ENCODE data around the gene RACGAP1. TPM values are rescaled to one million over a fixed set of nuclear protein-coding genes. Genes with fewer than 3 reads are reported as not detected.
"Not testable (repeated sequence)": the region's sequence is repeated elsewhere in the genome, so short reads cannot be mapped to it uniquely, and the experiment has no call there.

RACGAP1 gene
- total RNA-seq, 2 experiments from 2014 or later: 145 to 152 TPM

- Mint-ChIP-seq H3K27ac (no peak overlapping the region), H3K36me3 (no peaks in the 10 kb centered on the region), H3K9me3 (no peaks in the 10 kb centered on the region), H3K27me3 (peaks cover under 1% of the 10 kb centered on the region), H3K4me1 (ENCODE audit: low read depth) (peaks cover 21% of the 10 kb centered on the region), H3K4me3 (no peak overlapping the region)
- ChIA-PET CTCF (interaction anchor here (0.6 to 11.0 kb wide), 6 partner anchors 9 to 88 kb away, joined by 3 to 197 read pairs (median 13); no protein-coding TSS in a partner anchor), POLR2A (no interaction called here)
- no peak for DNase-seq
- intact Hi-C loops (cut with micrococcal nuclease): no loop called here
These were observed 16.0 kb upstream of the RACGAP1 start for GRCh38 chr12:50041062-50041860.

DNA sequence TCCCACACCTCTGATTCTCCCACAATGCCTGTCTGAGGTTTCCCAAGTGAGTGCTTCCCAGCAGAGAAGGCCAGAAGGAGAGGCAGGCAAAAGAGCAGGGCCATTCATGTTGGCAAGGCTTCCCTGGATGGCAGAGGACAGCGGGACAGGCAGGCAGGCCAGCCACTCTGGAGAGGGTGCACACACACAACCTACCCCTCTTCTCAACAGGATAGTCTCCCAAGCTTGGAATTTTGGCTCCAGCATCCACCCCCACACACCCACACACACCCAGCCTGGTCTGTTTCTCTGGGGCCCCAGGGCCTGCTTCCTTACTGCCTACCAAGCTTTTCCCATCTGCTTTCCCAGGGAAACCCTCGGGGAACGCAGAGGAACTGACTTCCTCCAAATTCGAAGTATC, 15.4 kb upstream of the RACGAP1 start:
- Mint-ChIP-seq H3K4me1 (ENCODE audit: low read depth) (peaks cover 21% of the 10 kb centered on the region), H3K27me3 (peaks cover 2% of the 10 kb centered on the region), H3K4me3 (no peak overlapping the region), H3K9me3 (no peaks in the 10 kb centered on the region), H3K27ac (no peak overlapping the region), H3K36me3 (no peaks in the 10 kb centered on the region)
- POLR2A ChIA-PET: no interaction called here
- no peak for DNase-seq
- intact Hi-C loops (cut with micrococcal nuclease): no loop called here
- CTCF ChIA-PET: interaction anchor here (0.6 to 11.0 kb wide), 13 partner anchors 9 to 174 kb away, joined by 3 to 197 read pairs (median 11); no protein-coding TSS in a partner anchor

DNA sequence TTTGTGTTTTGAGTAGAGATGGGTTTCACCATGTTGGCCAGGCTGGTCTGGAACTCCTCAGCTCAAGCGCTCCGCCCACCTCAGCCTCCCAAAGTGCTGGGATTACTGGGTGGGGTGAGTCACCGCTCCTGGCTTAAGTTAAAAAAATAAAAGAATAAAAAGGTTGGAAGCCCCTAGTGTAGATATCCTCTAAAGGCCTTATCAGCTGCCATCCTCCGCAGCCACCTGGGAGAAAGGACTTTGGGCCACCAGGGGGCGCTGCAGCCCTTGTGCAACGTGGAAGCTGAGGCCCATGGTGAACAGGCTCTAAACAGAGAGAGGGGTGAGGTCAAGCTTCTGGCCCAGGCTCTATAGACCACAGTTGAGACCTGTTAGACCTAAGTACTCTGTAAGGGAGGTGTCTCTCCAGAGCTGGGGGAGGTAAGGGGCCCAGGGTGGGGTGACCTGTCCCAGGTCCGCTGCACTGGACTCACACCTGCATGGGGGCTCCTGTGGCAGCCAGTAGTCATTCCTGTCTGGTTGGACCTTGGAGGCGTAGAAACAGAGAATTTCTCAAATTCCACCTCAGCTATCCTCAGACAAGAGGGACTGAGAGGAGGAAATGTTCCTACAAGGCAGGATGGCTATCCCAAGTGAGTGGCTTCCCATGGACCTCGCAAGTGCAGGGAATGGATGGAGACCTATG, 14.0 kb upstream of the RACGAP1 start:
- H3K27ac Mint-ChIP-seq: no peak overlapping the region
- CTCF ChIA-PET: interaction anchor here (0.6 to 11.0 kb wide), 36 partner anchors 9 to 172 kb away, joined by 3 to 197 read pairs (median 6); partner anchors contain the start of genes ASIC1, CERS5, COX14 and GPD1
- POLR2A ChIA-PET: interaction anchor here (0.6 to 1.5 kb wide), 3 partner anchors 14 to 72 kb away, joined by 3 to 4 read pairs (median 3); partner anchors contain the start of gene RACGAP1
- H3K4me3 Mint-ChIP-seq: no peak overlapping the region
- H3K4me1 Mint-ChIP-seq (ENCODE audit: low read depth): peaks cover 21% of the 10 kb centered on the region
- intact Hi-C loops (cut with micrococcal nuclease): loop anchor here (1.0 kb wide), 2 partner anchors 17 to 31 kb away; no protein-coding TSS in a partner anchor
- no peaks in the 10 kb centered on the region for H3K36me3 Mint-ChIP-seq
- peaks cover 2% of the 10 kb centered on the region for H3K27me3 Mint-ChIP-seq
- peak; percentile 91 for DNase-seq
- H3K9me3 Mint-ChIP-seq: no peaks in the 10 kb centered on the region

GRCh38 chr12:50038336-50038735, 13.0 kb upstream of the RACGAP1 start:
- H3K27me3 Mint-ChIP-seq: peaks cover 2% of the 10 kb centered on the region
- POLR2A ChIA-PET: interaction anchor here (0.6 to 1.0 kb wide), 2 partner anchors 18 kb away, joined by 3 to 4 read pairs; no protein-coding TSS in a partner anchor

GRCh38 chr12:50032854-50033581, 7.7 kb upstream of the RACGAP1 start:
- Mint-ChIP-seq H3K36me3 (no peaks in the 10 kb centered on the region), H3K4me1 (ENCODE audit: low read depth) (no peaks in the 10 kb centered on the region), H3K27ac (no peak overlapping the region), H3K4me3 (no peak overlapping the region), H3K9me3 (no peaks in the 10 kb centered on the region), H3K27me3 (peaks cover 11% of the 10 kb centered on the region)
- POLR2A ChIA-PET: no interaction called here
- intact Hi-C loops (cut with micrococcal nuclease): no loop called here
- CTCF ChIA-PET: interaction anchor here (2.0 to 2.9 kb wide), 2 partner anchors 37 to 66 kb away, joined by 7 to 11 read pairs; no protein-coding TSS in a partner anchor
- no peak for DNase-seq

More at GRCh38 chr12:50038336-50038735, 13.0 kb upstream of the RACGAP1 start:
- no peak overlapping the region for H3K27ac Mint-ChIP-seq
- no peaks in the 10 kb centered on the region for H3K9me3 Mint-ChIP-seq
- no peak overlapping the region for H3K4me3 Mint-ChIP-seq
- DNase-seq: no peak
- intact Hi-C loops (cut with micrococcal nuclease): no loop called here
- CTCF ChIA-PET: interaction anchor here (0.8 to 11.0 kb wide), 28 partner anchors 8 to 171 kb away, joined by 3 to 197 read pairs (median 8); partner anchors contain the start of genes ASIC1, CERS5, COX14 and RACGAP1
- no peaks in the 10 kb centered on the region for H3K36me3 Mint-ChIP-seq
- H3K4me1 Mint-ChIP-seq (ENCODE audit: low read depth): peaks cover 12% of the 10 kb centered on the region

DNA sequence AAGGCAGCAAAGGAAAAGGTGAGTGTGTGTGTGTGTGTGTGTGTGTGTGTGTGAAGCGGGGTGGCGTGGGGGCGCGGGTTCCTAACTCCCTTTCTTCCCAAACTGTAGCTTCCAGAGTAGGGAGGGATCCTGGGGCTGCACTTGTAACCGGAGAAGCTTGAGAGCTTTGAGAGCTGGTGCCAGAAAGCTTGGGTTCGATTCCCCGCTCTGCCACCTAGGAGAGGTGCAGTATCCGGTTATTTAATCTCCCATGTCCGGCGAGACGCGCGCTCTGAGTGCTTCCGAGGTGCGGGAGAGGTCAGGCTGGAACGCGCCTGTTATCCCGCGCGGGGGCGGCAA, 7.2 kb upstream of the RACGAP1 start:
- H3K36me3 Mint-ChIP-seq: no peaks in the 10 kb centered on the region
- no peaks in the 10 kb centered on the region for H3K9me3 Mint-ChIP-seq
- ChIA-PET CTCF (interaction anchor here (1.0 to 2.9 kb wide), 3 partner anchors 23 to 65 kb away, joined by 3 to 11 read pairs (median 4); no protein-coding TSS in a partner anchor), POLR2A (no interaction called here)
- H3K4me3 Mint-ChIP-seq: no peak overlapping the region
- no peaks in the 10 kb centered on the region for H3K4me1 Mint-ChIP-seq (ENCODE audit: low read depth)
- DNase-seq: no peak
- peaks cover 14% of the 10 kb centered on the region for H3K27me3 Mint-ChIP-seq
- H3K27ac Mint-ChIP-seq: no peak overlapping the region
- intact Hi-C loops (cut with micrococcal nuclease): no loop called here

GRCh38 chr12:50030449-50030848, 5.2 kb upstream of the RACGAP1 start:
- intact Hi-C loops (cut with micrococcal nuclease); H3K27ac Mint-ChIP-seq; DNase-seq; H3K36me3 Mint-ChIP-seq; H3K4me1 Mint-ChIP-seq (ENCODE audit: low read depth); H3K4me3 Mint-ChIP-seq; POLR2A ChIA-PET; H3K9me3 Mint-ChIP-seq: not testable (repeated sequence)
- peaks cover 12% of the 10 kb centered on the region for H3K27me3 Mint-ChIP-seq
- CTCF ChIA-PET: interaction anchor here (1.1 to 2.1 kb wide), 3 partner anchors 9 to 64 kb away, joined by 7 to 11 read pairs (median 11); no protein-coding TSS in a partner anchor

- Mint-ChIP-seq H3K27me3 (peaks cover 5% of the 10 kb centered on the region), H3K27ac (no peak overlapping the region), H3K4me1 (ENCODE audit: low read depth) (peaks cover 12% of the 10 kb centered on the region), H3K4me3 (no peak overlapping the region), H3K9me3 (no peaks in the 10 kb centered on the region), H3K36me3 (peaks cover 15% of the 10 kb centered on the region)
- ChIA-PET POLR2A (no interaction called here), CTCF (interaction anchor here (1.3 to 2.8 kb wide), 3 partner anchors 30 to 85 kb away, joined by 3 to 17 read pairs (median 9); partner anchors contain the start of gene COX14)
- intact Hi-C loops (cut with micrococcal nuclease): no loop called here
- DNase-seq: no peak
These were observed 1.4 kb upstream of the RACGAP1 start for GRCh38 chr12:50026691-50027090.

- ChIA-PET CTCF (interaction anchor here (0.7 to 2.8 kb wide), 9 partner anchors 11 to 157 kb away, joined by 3 to 17 read pairs (median 7); partner anchors contain the start of gene COX14), POLR2A (interaction anchor here (0.6 to 1.3 kb wide), 5 partner anchors 15 to 143 kb away, joined by 3 to 6 read pairs (median 3); partner anchors contain the start of genes COX14 and SMARCD1)
- DNase-seq: no peak
- Mint-ChIP-seq H3K4me1 (ENCODE audit: low read depth) (peaks cover 14% of the 10 kb centered on the region), H3K4me3 (peak overlapping the region; percentile 94), H3K9me3 (no peaks in the 10 kb centered on the region), H3K27ac (peak overlapping the region; percentile 91), H3K27me3 (peaks cover 2% of the 10 kb centered on the region), H3K36me3 (peaks cover 17% of the 10 kb centered on the region)
- intact Hi-C loops (cut with micrococcal nuclease): no loop called here
These were observed 498 bp downstream of the RACGAP1 start for GRCh38 chr12:50024805-50025186.

DNA sequence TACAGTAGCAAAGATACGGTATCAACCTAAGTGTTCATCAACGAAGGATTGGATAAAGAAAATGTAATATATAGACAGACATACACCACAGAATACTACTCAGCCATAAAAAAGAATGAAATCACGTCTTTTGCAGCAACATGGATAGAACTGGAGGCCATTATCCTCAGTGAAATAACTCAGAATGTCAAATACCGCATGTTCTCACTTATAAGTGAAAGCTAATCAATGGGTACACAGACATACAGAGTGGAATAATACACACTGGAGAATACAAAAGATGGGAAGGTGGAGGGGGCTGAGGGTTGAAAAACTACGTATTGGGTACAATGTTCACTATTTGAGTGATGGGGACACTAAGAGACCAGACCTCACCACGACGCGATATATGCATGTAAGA, 1.1 kb downstream of the RACGAP1 start:
- intact Hi-C loops (cut with micrococcal nuclease): no loop called here
- CTCF ChIA-PET: interaction anchor here (0.7 to 2.8 kb wide), 4 partner anchors 15 to 57 kb away, joined by 4 to 17 read pairs (median 16); no protein-coding TSS in a partner anchor
- H3K27me3 Mint-ChIP-seq: peaks cover 2% of the 10 kb centered on the region
- DNase-seq: no peak
- H3K27ac Mint-ChIP-seq: peak overlapping the region; percentile 40
- H3K4me3 Mint-ChIP-seq: peak overlapping the region; percentile 94
- H3K36me3 Mint-ChIP-seq: peaks cover 17% of the 10 kb centered on the region
- POLR2A ChIA-PET: no interaction called here
- peaks cover 14% of the 10 kb centered on the region for H3K4me1 Mint-ChIP-seq (ENCODE audit: low read depth)
- H3K9me3 Mint-ChIP-seq: no peaks in the 10 kb centered on the region

- peaks cover 1% of the 10 kb centered on the region for H3K27me3 Mint-ChIP-seq
- H3K36me3 Mint-ChIP-seq: peaks cover 17% of the 10 kb centered on the region
- intact Hi-C loops (cut with micrococcal nuclease): no loop called here
- CTCF ChIA-PET: interaction anchor here (1.6 kb wide), 1 partner anchor 77 kb away, joined by 3 read pairs; no protein-coding TSS in a partner anchor
- no peak for DNase-seq
- peaks cover 16% of the 10 kb centered on the region for H3K4me1 Mint-ChIP-seq (ENCODE audit: low read depth)
- no peak overlapping the region for H3K4me3 Mint-ChIP-seq
- POLR2A ChIA-PET: no interaction called here
- H3K9me3 Mint-ChIP-seq: no peaks in the 10 kb centered on the region
- H3K27ac Mint-ChIP-seq: no peak overlapping the region
These were observed 2.4 kb downstream of the RACGAP1 start for GRCh38 chr12:50022903-50023302.
